CD14-positive monocyte (primary cell): ENCODE results near the gene CCDC85C. TPM values are rescaled to one million over a fixed set of nuclear protein-coding genes. Genes with fewer than 3 reads are reported as not detected.

Experiments
- DNase-seq, 3 donors: peaks; one replicate each; pipeline ENCODE4 v3.0.0-alpha.2; 2011 to 2022
- H2AFZ ChIP-seq: 2 replicates; pipeline ENCODE4 v1.6.0; 2012; ENCODE audit warnings: mild to moderate bottlenecking, low read depth, low read length, inconsistent platforms; ENCODE audit not compliant: insufficient read depth, poor library complexity, severe bottlenecking
- H3K27ac ChIP-seq, 2 donors: 1 replicate in 1 of 2; 2 replicates in 1 of 2; pipeline ENCODE4 v1.5.1; 2012 to 2013; ENCODE audit warnings: low read length in 2 of 2, control low read depth in 1 of 2, inconsistent platforms in 1 of 2, low read depth in 1 of 2, mild to moderate bottlenecking in 1 of 2
- H3K27me3 ChIP-seq, 2 donors: one replicate each; pipeline versions ENCODE4 v1.6.0 to v1.6.1; 2011 to 2013; ENCODE audit warnings: low read length in 2 of 2; ENCODE audit not compliant: control insufficient read depth in 2 of 2, insufficient read depth in 2 of 2
- H3K36me3 ChIP-seq, 2 donors: replicated peaks in 1 of 2; 1 replicate in 1 of 2; 2 replicates in 1 of 2; pipeline versions ENCODE4 v1.5.1 to v1.6.1; 2012 to 2013; ENCODE audit warnings: low read length in 2 of 2, control low read depth in 1 of 2, inconsistent platforms in 1 of 2, mild to moderate bottlenecking in 1 of 2; ENCODE audit not compliant: insufficient read depth in 2 of 2, control insufficient read depth in 1 of 2
- H3K4me1 ChIP-seq, 2 donors: 1 replicate in 1 of 2; 2 replicates in 1 of 2; pipeline versions ENCODE4 v1.5.1 to v1.6.1; 2012 to 2013; ENCODE audit warnings: low read length in 2 of 2, control low read depth in 1 of 2, inconsistent platforms in 1 of 2, mild to moderate bottlenecking in 1 of 2, moderate library complexity in 1 of 2; ENCODE audit not compliant: insufficient read depth in 2 of 2, control insufficient read depth in 1 of 2
- H3K4me2 ChIP-seq: replicated peaks from 2 replicates; pipeline ENCODE3; 2012; ENCODE audit warnings: low read length, moderate library complexity, mild to moderate bottlenecking; ENCODE audit not compliant: poor library complexity, severe bottlenecking; ENCODE audit errors: extremely low read depth
- H3K4me3 ChIP-seq, 3 experiments: fragments of 200-600 bp in 1 of 3; sonication (generic) in 1 of 3; replicated peaks in 1 of 3; 1 replicate in 2 of 3; 2 replicates in 1 of 3; pipeline ENCODE4 v1.5.1; 2011 to 2013; ENCODE audit warnings: low read length in 3 of 3, mild to moderate bottlenecking in 3 of 3, control low read depth in 2 of 3, low read depth in 2 of 3, inconsistent platforms in 1 of 3, moderate library complexity in 1 of 3
- H3K79me2 ChIP-seq: 2 replicates; pipeline ENCODE4 v1.6.0; 2012; ENCODE audit warnings: mild to moderate bottlenecking, control low read depth, inconsistent platforms, low read length, moderate library complexity; ENCODE audit not compliant: insufficient read depth
- H3K9ac ChIP-seq: 2 replicates; pipeline ENCODE4 v1.6.0; 2017; ENCODE audit warnings: low read length, mild to moderate bottlenecking; ENCODE audit not compliant: insufficient read depth, poor library complexity, severe bottlenecking
- H3K9me3 ChIP-seq, 2 donors: replicated peaks in 1 of 2; 1 replicate in 1 of 2; 2 replicates in 1 of 2; pipeline versions ENCODE4 v1.5.1 to v1.6.1; 2012 to 2013; ENCODE audit warnings: low read length in 2 of 2, control low read depth in 1 of 2; ENCODE audit not compliant: control insufficient read depth in 1 of 2, insufficient read depth in 1 of 2
- H4K20me1 ChIP-seq: 2 replicates; pipeline ENCODE4 v1.6.0; 2012; ENCODE audit warnings: mild to moderate bottlenecking, low read length, control low read depth, moderate library complexity; ENCODE audit not compliant: insufficient read depth
- H3K27ac Mint-ChIP-seq, 7 donors: one replicate each; pipeline ENCODE4 v1.8.0; 2020; ENCODE audit warnings: mild to moderate bottlenecking in 7 of 7, mixed read lengths in 7 of 7, moderate library complexity in 6 of 7, inconsistent platforms in 2 of 7
- H3K27me3 Mint-ChIP-seq, 3 donors: one replicate each; pipeline ENCODE4 v1.8.0; 2021 to 2022; ENCODE audit warnings: low read depth in 3 of 3, mild to moderate bottlenecking in 3 of 3, mixed read lengths in 3 of 3, moderate library complexity in 3 of 3, inconsistent platforms in 1 of 3
- H3K36me3 Mint-ChIP-seq, 2 donors: one replicate each; pipeline ENCODE4 v1.8.0; 2020; ENCODE audit warnings: mixed read lengths in 2 of 2, inconsistent platforms in 1 of 2, mild to moderate bottlenecking in 1 of 2
- H3K4me1 Mint-ChIP-seq: one replicate; pipeline ENCODE4 v1.8.0; 2020; ENCODE audit warnings: mild to moderate bottlenecking, mixed read lengths
- H3K4me3 Mint-ChIP-seq, 2 donors: one replicate each; pipeline ENCODE4 v1.8.0; 2020; ENCODE audit warnings: mild to moderate bottlenecking in 2 of 2, mixed read lengths in 2 of 2, moderate library complexity in 1 of 2
- H3K9me3 Mint-ChIP-seq, 7 donors: one replicate each; pipeline ENCODE4 v1.8.0; 2020 to 2022; ENCODE audit warnings: mixed read lengths in 7 of 7, mild to moderate bottlenecking in 6 of 7, moderate library complexity in 6 of 7, inconsistent platforms in 2 of 7
- WGBS: methylation state at CpG from one replicate; pipeline ENCODE4 v1.1.5; 2013; ENCODE audit warnings: missing lambda C conversion rate; ENCODE audit not compliant: insufficient coverage; 5-methylcytosine and 5-hydroxymethylcytosine counted together
- intact Hi-C, 2 donors: fragments of 100-400 bp; cut with micrococcal nuclease; formaldehyde crosslinking; loops; one replicate each; pipeline versions ENCODE4 v1.15.0 to v1.15.1; 2023
- polyA plus RNA-seq, 3 donors: library from polyadenylated mRNA; depleted of rRNA in 1 of 3; unstranded in 2 of 3; stranded (reverse) in 1 of 3; fragments of 300-500 nt in 2 of 3; fragments of >200 nt in 1 of 3; fragmentation: Illumina TruSeq in 2 of 3; gene quantifications; 1 replicate in 2 of 3; 2 replicates in 1 of 3; pipeline ENCODE4 v1.2.3, GENCODE V29; 2012 to 2021
- TF ChIP-seq, protein P1 (sequence below): fragments of 200-600 bp; IDR thresholded peaks from one replicate; pipeline ENCODE4 v1.8.0; 2022; ENCODE audit warnings: antibody characterized with exemption, mild to moderate bottlenecking

CCDC85C gene
- polyA plus RNA-seq, 3 donors = under 0.01 to 0.03 TPM; not detected in 1

DNA sequence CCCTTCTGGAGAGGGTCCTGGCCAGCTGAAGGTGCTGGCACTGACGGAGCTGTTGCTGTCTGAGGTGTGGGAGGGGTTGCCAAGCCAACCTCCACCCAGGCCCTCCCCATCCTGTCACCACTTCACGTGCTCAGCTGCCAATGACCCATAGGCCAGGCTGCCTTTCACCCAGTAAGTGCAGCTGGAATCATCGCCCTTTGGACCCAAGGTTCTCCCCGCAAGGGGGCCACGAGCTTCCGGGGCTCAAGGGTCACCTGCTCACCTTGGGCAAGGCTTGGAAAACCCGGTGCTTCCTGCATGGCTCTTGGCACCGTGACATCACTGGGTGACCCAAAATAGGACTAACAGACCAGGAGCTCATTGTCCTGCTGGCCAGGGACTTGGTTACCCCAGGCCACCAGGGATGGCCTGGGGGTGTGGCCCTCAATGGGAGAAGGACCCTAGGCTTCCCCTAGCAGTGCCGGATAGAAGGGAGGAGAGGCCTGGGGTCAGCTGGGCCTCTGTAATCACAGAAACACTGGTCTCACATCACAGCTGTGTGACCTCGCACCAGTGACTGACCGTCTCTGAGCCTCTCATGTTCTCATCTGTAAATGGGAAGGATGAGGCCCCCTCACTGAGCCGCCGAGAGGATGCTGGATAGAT is 51.3 kb downstream of the CCDC85C start:
- Histone ChIP-seq H3K79me2 (no peaks in the 10 kb centered on the region), H3K9ac (no peak overlapping the region), H3K4me3 (no peak overlapping the region), H3K4me2 (no peak overlapping the region), H3K27ac (no peak overlapping the region), H3K9me3 (no peaks in the 10 kb centered on the region), H4K20me1 (no peaks in the 10 kb centered on the region), H3K27me3 (no peaks in the 10 kb centered on the region), H3K4me1 (no peaks in the 10 kb centered on the region), H2AFZ (no peak overlapping the region), H3K36me3 (no peaks in the 10 kb centered on the region)
- DNase-seq = no peak
- TF ChIP-seq, protein P1, sequence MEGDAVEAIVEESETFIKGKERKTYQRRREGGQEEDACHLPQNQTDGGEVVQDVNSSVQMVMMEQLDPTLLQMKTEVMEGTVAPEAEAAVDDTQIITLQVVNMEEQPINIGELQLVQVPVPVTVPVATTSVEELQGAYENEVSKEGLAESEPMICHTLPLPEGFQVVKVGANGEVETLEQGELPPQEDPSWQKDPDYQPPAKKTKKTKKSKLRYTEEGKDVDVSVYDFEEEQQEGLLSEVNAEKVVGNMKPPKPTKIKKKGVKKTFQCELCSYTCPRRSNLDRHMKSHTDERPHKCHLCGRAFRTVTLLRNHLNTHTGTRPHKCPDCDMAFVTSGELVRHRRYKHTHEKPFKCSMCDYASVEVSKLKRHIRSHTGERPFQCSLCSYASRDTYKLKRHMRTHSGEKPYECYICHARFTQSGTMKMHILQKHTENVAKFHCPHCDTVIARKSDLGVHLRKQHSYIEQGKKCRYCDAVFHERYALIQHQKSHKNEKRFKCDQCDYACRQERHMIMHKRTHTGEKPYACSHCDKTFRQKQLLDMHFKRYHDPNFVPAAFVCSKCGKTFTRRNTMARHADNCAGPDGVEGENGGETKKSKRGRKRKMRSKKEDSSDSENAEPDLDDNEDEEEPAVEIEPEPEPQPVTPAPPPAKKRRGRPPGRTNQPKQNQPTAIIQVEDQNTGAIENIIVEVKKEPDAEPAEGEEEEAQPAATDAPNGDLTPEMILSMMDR = no peak
- H3K9me3 Mint-ChIP-seq = peaks cover 0 to 2% (median 0%) of the 10 kb centered on the region in 7 donors
- 94% methylated on average over 8 of the region's 13 CpGs for WGBS
- H3K36me3 Mint-ChIP-seq = no peaks in the 10 kb centered on the region
- H3K4me1 Mint-ChIP-seq = no peaks in the 10 kb centered on the region
- H3K4me3 Mint-ChIP-seq = no peak overlapping the region
- H3K27ac Mint-ChIP-seq = no peak overlapping the region
- intact Hi-C loops = no loop called here
- H3K27me3 Mint-ChIP-seq = peaks cover 1 to 3% (median 2%) of the 10 kb centered on the region in 3 donors

DNA sequence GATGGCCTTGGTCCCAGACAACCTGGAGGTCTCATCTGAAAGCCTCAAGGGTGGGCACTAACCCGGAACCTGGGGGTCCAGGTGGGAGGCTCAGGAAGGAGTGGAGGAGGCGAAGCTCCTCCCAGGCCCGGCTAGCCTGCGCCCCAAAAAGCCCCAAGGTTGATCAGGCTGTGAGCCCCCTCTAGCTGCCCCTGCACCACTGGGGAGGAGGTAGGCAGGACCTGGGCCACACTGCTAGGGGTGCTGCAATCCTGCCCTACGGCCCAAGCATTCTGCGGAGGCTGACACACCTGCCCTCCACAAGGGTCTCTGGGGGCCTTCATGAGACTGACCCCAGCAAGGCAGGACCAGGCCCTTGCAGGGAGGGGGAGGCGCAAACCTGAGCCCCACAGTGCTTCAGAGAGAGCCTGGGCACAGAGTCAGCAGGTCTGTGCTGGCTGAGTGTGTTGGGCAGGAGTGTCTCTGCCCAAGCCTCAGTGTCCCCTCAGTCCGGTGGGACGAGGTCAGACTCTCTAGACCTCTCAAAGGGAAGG is 51.9 kb downstream of the CCDC85C start:
- H3K79me2 ChIP-seq = no peaks in the 10 kb centered on the region
- H3K4me3 ChIP-seq = no peak overlapping the region
- no peak overlapping the region for H3K4me2 ChIP-seq
- 100% methylated on average over 5 of the region's 9 CpGs for WGBS
- H3K9me3 ChIP-seq = no peaks in the 10 kb centered on the region
- Mint-ChIP-seq H3K36me3 (no peaks in the 10 kb centered on the region), H3K4me3 (no peak overlapping the region), H3K27ac (no peak overlapping the region), H3K9me3 (peaks cover 0 to 2% (median 0%) of the 10 kb centered on the region in 7 donors), H3K27me3 (peaks cover 2 to 3% (median 3%) of the 10 kb centered on the region in 3 donors), H3K4me1 (no peaks in the 10 kb centered on the region)
- H3K27me3 ChIP-seq = no peaks in the 10 kb centered on the region
- no peaks in the 10 kb centered on the region for H4K20me1 ChIP-seq
- intact Hi-C loops = no loop called here
- no peaks in the 10 kb centered on the region for H3K4me1 ChIP-seq
- no peaks in the 10 kb centered on the region for H3K36me3 ChIP-seq
- no peak overlapping the region for H3K27ac ChIP-seq
- TF ChIP-seq, protein P1 = no peak
- DNase-seq = no peak
- no peak overlapping the region for H2AFZ ChIP-seq
- H3K9ac ChIP-seq = no peak overlapping the region
